Vagina (tissue), 2 donors: ENCODE results near the gene ATP6V0A1.

ENCODE experiments used
- POLR2A ChIP-seq, 2 donors: fragments of 450-650 bp; IDR thresholded peaks; one replicate each; pipeline ENCODE4 v1.6.1; 2017; ENCODE audit warnings: antibody characterized with exemption in 2 of 2, mild to moderate bottlenecking in 2 of 2, moderate library complexity in 2 of 2
- TF ChIP-seq, protein P1 (sequence below), 3 experiments: fragments of 450-650 bp in 2 of 3; fragments of 200-600 bp in 1 of 3; sonication (generic) in 1 of 3; IDR thresholded peaks; one replicate each; pipeline ENCODE4 v1.5.1; 2017 to 2019; ENCODE audit warnings: antibody characterized with exemption in 3 of 3, mild to moderate bottlenecking in 2 of 3, moderate library complexity in 2 of 3

DNA sequence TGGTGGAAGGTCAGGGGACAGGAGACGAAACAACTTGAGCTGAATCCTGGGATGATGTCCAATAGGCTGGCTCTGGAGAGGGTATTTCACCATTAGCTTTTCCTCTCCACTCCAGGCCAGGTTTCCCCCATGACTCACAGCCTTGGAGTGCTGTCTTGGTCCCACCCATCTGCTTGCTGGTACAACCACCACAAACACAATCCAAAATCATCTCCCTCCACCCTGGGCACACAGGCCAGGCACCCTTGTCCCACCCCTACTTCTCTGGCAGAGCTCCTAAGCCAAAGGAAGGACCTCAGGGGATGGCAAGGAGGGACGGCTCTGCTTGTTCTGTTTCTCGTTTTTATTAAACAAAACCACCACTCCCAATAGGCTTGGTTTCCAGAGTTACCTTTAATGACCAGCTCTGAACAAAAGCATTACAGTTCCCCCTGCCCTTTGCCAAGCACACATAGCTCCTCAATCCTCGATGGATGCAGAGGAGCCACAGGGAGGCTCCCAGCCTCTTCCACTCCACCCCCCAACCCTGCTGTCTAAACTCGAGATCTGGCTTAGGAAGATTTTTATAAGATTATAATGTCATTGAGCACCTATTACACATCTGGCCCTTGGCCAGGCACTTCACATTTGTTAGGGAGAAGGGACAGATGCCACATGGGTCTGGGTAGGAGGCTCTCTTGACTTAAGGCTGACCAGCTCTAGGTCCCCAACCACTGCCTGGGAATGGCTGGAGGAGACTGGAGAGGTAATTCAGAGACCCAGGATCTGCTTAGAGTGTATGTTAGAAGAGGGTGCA is 49.0 kb upstream of the ATP6V0A1 start:
- TF ChIP-seq, protein P1, sequence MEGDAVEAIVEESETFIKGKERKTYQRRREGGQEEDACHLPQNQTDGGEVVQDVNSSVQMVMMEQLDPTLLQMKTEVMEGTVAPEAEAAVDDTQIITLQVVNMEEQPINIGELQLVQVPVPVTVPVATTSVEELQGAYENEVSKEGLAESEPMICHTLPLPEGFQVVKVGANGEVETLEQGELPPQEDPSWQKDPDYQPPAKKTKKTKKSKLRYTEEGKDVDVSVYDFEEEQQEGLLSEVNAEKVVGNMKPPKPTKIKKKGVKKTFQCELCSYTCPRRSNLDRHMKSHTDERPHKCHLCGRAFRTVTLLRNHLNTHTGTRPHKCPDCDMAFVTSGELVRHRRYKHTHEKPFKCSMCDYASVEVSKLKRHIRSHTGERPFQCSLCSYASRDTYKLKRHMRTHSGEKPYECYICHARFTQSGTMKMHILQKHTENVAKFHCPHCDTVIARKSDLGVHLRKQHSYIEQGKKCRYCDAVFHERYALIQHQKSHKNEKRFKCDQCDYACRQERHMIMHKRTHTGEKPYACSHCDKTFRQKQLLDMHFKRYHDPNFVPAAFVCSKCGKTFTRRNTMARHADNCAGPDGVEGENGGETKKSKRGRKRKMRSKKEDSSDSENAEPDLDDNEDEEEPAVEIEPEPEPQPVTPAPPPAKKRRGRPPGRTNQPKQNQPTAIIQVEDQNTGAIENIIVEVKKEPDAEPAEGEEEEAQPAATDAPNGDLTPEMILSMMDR (IDR thresholded peaks at IDR 0.05) = no peak
- TF ChIP-seq POLR2A (IDR thresholded peaks at IDR 0.05) = no peak
